Smooth muscle cell (in vitro differentiated cells): ENCODE measurements around the gene GNB1. TPM values are rescaled to one million over a fixed set of nuclear protein-coding genes. Genes with fewer than 3 reads are reported as not detected.
"Not testable (repeated sequence)": the region's sequence is repeated elsewhere in the genome, so short reads cannot be mapped to it uniquely, and the experiment has no call there.

Source experiments
- DNase-seq: peaks from one replicate; lab custom pipeline; 2025; ENCODE audit not compliant: unreplicated experiment; lab: John Stamatoyannopoulos, UW
- H2AFZ ChIP-seq: fragments of 200-600 bp; sonication (generic); 2 replicates; pipeline ENCODE4 v1.6.0; 2016; ENCODE audit warnings: antibody characterized with exemption, low read depth, mild to moderate bottlenecking
- H3F3A ChIP-seq: fragments of 200-600 bp; sonication (generic); 2 replicates; pipeline ENCODE4 v1.6.0; 2017; ENCODE audit warnings: antibody characterized with exemption, low read depth
- H3K27ac ChIP-seq: fragments of 200-600 bp; sonication (generic); 2 replicates; pipeline ENCODE4 v1.5.1; 2016; ENCODE audit warnings: low read depth, mild to moderate bottlenecking
- H3K27me3 ChIP-seq: fragments of 200-600 bp; sonication (generic); 2 replicates; pipeline ENCODE4 v1.6.1; 2016; ENCODE audit warnings: low read depth, mild to moderate bottlenecking
- H3K36me3 ChIP-seq: fragments of 200-600 bp; sonication (generic); 2 replicates; pipeline ENCODE4 v1.5.1; 2016; ENCODE audit warnings: low read depth
- H3K4me1 ChIP-seq: fragments of 200-600 bp; sonication (generic); 2 replicates; pipeline ENCODE4 v1.5.1; 2016; ENCODE audit warnings: low read depth
- H3K4me2 ChIP-seq: fragments of 200-600 bp; sonication (generic); 2 replicates; pipeline ENCODE4 v1.6.0; 2016; ENCODE audit warnings: mild to moderate bottlenecking
- H3K4me3 ChIP-seq: fragments of 200-600 bp; sonication (generic); 2 replicates; pipeline ENCODE4 v1.5.1; 2016; ENCODE audit warnings: mild to moderate bottlenecking
- H3K79me2 ChIP-seq: fragments of 200-600 bp; sonication (generic); 2 replicates; pipeline ENCODE4 v1.6.0; 2016; ENCODE audit warnings: low read depth, mild to moderate bottlenecking
- H3K9ac ChIP-seq: fragments of 200-600 bp; sonication (generic); 2 replicates; pipeline ENCODE4 v1.6.0; 2016; ENCODE audit warnings: low read depth
- H3K9me3 ChIP-seq: fragments of 200-600 bp; sonication (generic); replicated peaks from 2 replicates; pipeline ENCODE4 v1.5.1; 2016; ENCODE audit warnings: low read depth
- H4K20me1 ChIP-seq: fragments of 200-600 bp; sonication (generic); 2 replicates; pipeline ENCODE4 v1.6.0; 2016; ENCODE audit warnings: low read depth
- CTCF ChIP-seq: fragments of 200-600 bp; sonication (generic); IDR thresholded peaks from 2 replicates; pipeline ENCODE4 v1.5.1; 2017; ENCODE audit warnings: borderline replicate concordance, mild to moderate bottlenecking, antibody characterized with exemption; ENCODE audit not compliant: insufficient read depth, poor library complexity, severe bottlenecking
- WGBS: methylation state at CpG from one replicate; pipeline ENCODE4 v1.1.7; 2016; ENCODE audit warnings: low lambda C conversion rate; 5-methylcytosine and 5-hydroxymethylcytosine counted together
- polyA plus RNA-seq: library from polyadenylated mRNA; unstranded; fragments of >200 nt; fragmentation: Nextera tagmentation; extraction: Ambion mirVana; gene quantifications from 2 replicates; pipeline ENCODE4 v1.2.1, GENCODE V29; 2016
- total RNA-seq: library from RNA; depleted of rRNA; stranded (reverse); fragments of >200 nt; gene quantifications from 2 replicates; pipeline ENCODE4 v1.2.3, GENCODE V29; 2014

GNB1 gene
- total and polyA plus RNA-seq, 2 experiments from 2014 or later: 208 to 293 TPM

- 96% methylated on average over 1 of the region's 1 CpG for whole genome bisulfite sequencing
- no peak overlapping the region for H3K27ac ChIP-seq
- no peaks in the 10 kb centered on the region for H3K9me3 ChIP-seq
- H3K4me1 ChIP-seq: peaks cover 22% of the 10 kb centered on the region
- peaks cover 100% of the 10 kb centered on the region for H4K20me1 ChIP-seq
- H3F3A ChIP-seq: peaks cover 9% of the 10 kb centered on the region
- DNase-seq: no peak
- H3K4me2 ChIP-seq: no peak overlapping the region
- H3K9ac ChIP-seq: no peak overlapping the region
- H3K4me3 ChIP-seq: no peak overlapping the region
- H3K79me2 ChIP-seq: peaks cover 100% of the 10 kb centered on the region
- TF ChIP-seq CTCF: no peak
- no peaks in the 10 kb centered on the region for H3K27me3 ChIP-seq
- no peak overlapping the region for H2AFZ ChIP-seq
- no peaks in the 10 kb centered on the region for H3K36me3 ChIP-seq
Measured at GRCh38 chr1:1861339-1861730, 29.6 kb downstream of the GNB1 start.

- not testable (repeated sequence) for H3K4me3 ChIP-seq, H3F3A ChIP-seq, H3K27me3 ChIP-seq, H3K9ac ChIP-seq, DNase-seq, H3K36me3 ChIP-seq, H3K9me3 ChIP-seq, H2AFZ ChIP-seq
- WGBS: 88% methylated on average over 8 of the region's 8 CpGs
- Histone ChIP-seq H3K79me2 (peaks cover 100% of the 10 kb centered on the region), H3K4me2 (peak overlapping the region; percentile 56), H4K20me1 (peaks cover 100% of the 10 kb centered on the region), H3K27ac (peak overlapping the region; percentile 74), H3K4me1 (peaks cover 22% of the 10 kb centered on the region)
Measured at GRCh38 chr1:1859970-1860697, 30.8 kb downstream of the GNB1 start.

- no peak overlapping the region for H3K9ac ChIP-seq
- 33% methylated on average over 9 of the region's 9 CpGs for WGBS
- no peak for TF ChIP-seq CTCF
- peaks cover 22% of the 10 kb centered on the region for H3K4me1 ChIP-seq
- H3K9me3 ChIP-seq: no peaks in the 10 kb centered on the region
- H3K27me3 ChIP-seq: no peaks in the 10 kb centered on the region
- H3K4me2 ChIP-seq: peak overlapping the region; percentile 56
- peaks cover 100% of the 10 kb centered on the region for H4K20me1 ChIP-seq
- H2AFZ ChIP-seq: no peak overlapping the region
- peaks cover 100% of the 10 kb centered on the region for H3K79me2 ChIP-seq
- H3K36me3 ChIP-seq: no peaks in the 10 kb centered on the region
- DNase-seq: peak; percentile 13
- peaks cover 5% of the 10 kb centered on the region for H3F3A ChIP-seq
- H3K27ac ChIP-seq: peak overlapping the region; percentile 74
- peak overlapping the region; percentile 32 for H3K4me3 ChIP-seq
Measured at GRCh38 chr1:1858382-1859086, 32.4 kb downstream of the GNB1 start.

GRCh38 chr1:1857096-1857703 lies 33.7 kb downstream of the GNB1 start:
- H3K4me2 ChIP-seq: no peak overlapping the region
- peaks cover 22% of the 10 kb centered on the region for H3K4me1 ChIP-seq
- H3F3A ChIP-seq: peaks cover 5% of the 10 kb centered on the region
- H2AFZ ChIP-seq: no peak overlapping the region
- H3K4me3 ChIP-seq: no peak overlapping the region
- no peaks in the 10 kb centered on the region for H3K9me3 ChIP-seq
- WGBS: 92% methylated on average over 4 of the region's 4 CpGs
- no peak overlapping the region for H3K9ac ChIP-seq
- TF ChIP-seq CTCF: no peak
- H3K79me2 ChIP-seq: peaks cover 100% of the 10 kb centered on the region
- no peaks in the 10 kb centered on the region for H3K27me3 ChIP-seq
- peaks cover 100% of the 10 kb centered on the region for H4K20me1 ChIP-seq
- H3K27ac ChIP-seq: peak overlapping the region; percentile 74
- no peak for DNase-seq
- H3K36me3 ChIP-seq: no peaks in the 10 kb centered on the region

GRCh38 chr1:1856161-1856560 lies 34.7 kb downstream of the GNB1 start:
- not testable (repeated sequence) for H3K4me3 ChIP-seq, H3K36me3 ChIP-seq, DNase-seq, H3K27me3 ChIP-seq, H3K9ac ChIP-seq, H3F3A ChIP-seq, H3K9me3 ChIP-seq, H3K27ac ChIP-seq, H2AFZ ChIP-seq, H3K4me2 ChIP-seq
- Histone ChIP-seq H4K20me1 (peaks cover 100% of the 10 kb centered on the region), H3K4me1 (peaks cover 22% of the 10 kb centered on the region), H3K79me2 (peaks cover 100% of the 10 kb centered on the region)
- 98% methylated on average over 6 of the region's 6 CpGs for WGBS
